Natural killer cell treated with Interleukin-12 subunit alpha and Interleukin-12 subunit beta and Interleukin-15 and Interleukin-18, amount 100 ng/mL, for 72 hours (primary cell): ENCODE results near the gene MAGEB3. TPM values are rescaled to one million over a fixed set of nuclear protein-coding genes. Genes with fewer than 3 reads are reported as not detected.
"Not testable (repeated sequence)": the region's sequence is repeated elsewhere in the genome, so short reads cannot be mapped to it uniquely, and the experiment has no call there.

Experiments
- ATAC-seq, 2 donors: fragments of 150-1000 bp; cut with Tn5 transposase in 1 of 2; sonication (Bioruptor Pico), chemical (Tn5 transposase) in 1 of 2; 2 replicates each; pipeline ENCODE4 v1.10.0; 2021
- DNase-seq: peaks from one replicate; pipeline ENCODE4 v3.0.0; 2022; ENCODE audit warnings: low spot score
- H3K27ac Mint-ChIP-seq, 2 donors: 1 replicate in 1 of 2; 2 replicates in 1 of 2; pipeline ENCODE4 v1.8.0; 2022; ENCODE audit warnings: mixed read lengths in 2 of 2, mild to moderate bottlenecking in 1 of 2, moderate library complexity in 1 of 2
- H3K27me3 Mint-ChIP-seq, 2 donors: 1 replicate in 1 of 2; 2 replicates in 1 of 2; pipeline ENCODE4 v1.8.0; 2022; ENCODE audit warnings: mixed read lengths in 2 of 2
- H3K36me3 Mint-ChIP-seq: one replicate; pipeline ENCODE4 v1.8.0; 2022; ENCODE audit warnings: mixed read lengths
- H3K4me1 Mint-ChIP-seq, 2 donors: 1 replicate in 1 of 2; 2 replicates in 1 of 2; pipeline ENCODE4 v1.8.0; 2022; ENCODE audit warnings: low read depth in 2 of 2, mixed read lengths in 2 of 2, mild to moderate bottlenecking in 1 of 2
- H3K4me3 Mint-ChIP-seq: one replicate; pipeline ENCODE4 v1.8.0; 2022; ENCODE audit warnings: mixed read lengths
- H3K9me3 Mint-ChIP-seq: 2 replicates; pipeline ENCODE4 v1.8.0; 2022; ENCODE audit warnings: mixed read lengths
- total RNA-seq, 2 donors: library from RNA; stranded (reverse); gene quantifications; one replicate each; pipeline ENCODE4 v1.2.3, GENCODE V29; 2022

Gene MAGEB3, protein sequence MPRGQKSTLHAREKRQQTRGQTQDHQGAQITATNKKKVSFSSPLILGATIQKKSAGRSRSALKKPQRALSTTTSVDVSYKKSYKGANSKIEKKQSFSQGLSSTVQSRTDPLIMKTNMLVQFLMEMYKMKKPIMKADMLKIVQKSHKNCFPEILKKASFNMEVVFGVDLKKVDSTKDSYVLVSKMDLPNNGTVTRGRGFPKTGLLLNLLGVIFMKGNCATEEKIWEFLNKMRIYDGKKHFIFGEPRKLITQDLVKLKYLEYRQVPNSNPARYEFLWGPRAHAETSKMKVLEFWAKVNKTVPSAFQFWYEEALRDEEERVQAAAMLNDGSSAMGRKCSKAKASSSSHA
- not detected for total RNA-seq

GRCh38 chrX:30230395-30230794, at the start of gene MAGEB3:
TSS of gene MAGEB3 (plus strand) at chrX:30230657. CDS start at chrX:30235925, 5,268 bp downstream.
- H3K27me3 Mint-ChIP-seq = peaks cover 0 to 5% of the 10 kb centered on the region in 2 donors
- no peaks in the 10 kb centered on the region for H3K9me3 Mint-ChIP-seq
- H3K27ac Mint-ChIP-seq = no peak within 1 kb of the TSS
- ATAC-seq (no peak), DNase-seq (no peak)
- no peak within 1 kb of the TSS for H3K4me3 Mint-ChIP-seq
- H3K36me3 Mint-ChIP-seq = no peaks in the 10 kb centered on the region
- H3K4me1 Mint-ChIP-seq = no peaks in the 10 kb centered on the region

DNA sequence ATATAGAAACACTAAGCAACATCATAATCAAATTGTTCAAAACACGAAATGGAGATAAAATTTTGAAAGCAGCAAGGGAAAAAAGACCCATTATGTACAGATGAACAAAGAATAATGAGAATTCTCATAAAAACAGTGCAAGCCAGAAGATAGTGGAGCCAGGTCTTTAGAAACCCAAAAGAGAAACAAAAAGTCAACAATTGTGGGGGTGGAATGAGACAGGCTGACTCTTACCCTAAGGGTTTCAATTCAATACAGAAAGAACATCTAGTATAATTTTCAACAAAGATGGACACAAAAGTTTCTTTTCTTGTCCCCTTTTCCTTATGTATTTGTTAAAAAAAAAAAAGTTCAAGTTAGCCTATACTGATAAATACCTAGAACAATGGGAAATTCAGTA, 49.1 kb upstream of the MAGEB3 start:
- peaks cover 7% of the 10 kb centered on the region for H3K9me3 Mint-ChIP-seq
- DNase-seq (no peak), ATAC-seq (no peak)
- H3K27me3 Mint-ChIP-seq = peaks cover 0 to 7% of the 10 kb centered on the region in 2 donors
- H3K4me1 Mint-ChIP-seq = no peaks in the 10 kb centered on the region
- H3K36me3 Mint-ChIP-seq = no peaks in the 10 kb centered on the region
- no peak overlapping the region for H3K4me3 Mint-ChIP-seq
- no peak overlapping the region for H3K27ac Mint-ChIP-seq

DNA sequence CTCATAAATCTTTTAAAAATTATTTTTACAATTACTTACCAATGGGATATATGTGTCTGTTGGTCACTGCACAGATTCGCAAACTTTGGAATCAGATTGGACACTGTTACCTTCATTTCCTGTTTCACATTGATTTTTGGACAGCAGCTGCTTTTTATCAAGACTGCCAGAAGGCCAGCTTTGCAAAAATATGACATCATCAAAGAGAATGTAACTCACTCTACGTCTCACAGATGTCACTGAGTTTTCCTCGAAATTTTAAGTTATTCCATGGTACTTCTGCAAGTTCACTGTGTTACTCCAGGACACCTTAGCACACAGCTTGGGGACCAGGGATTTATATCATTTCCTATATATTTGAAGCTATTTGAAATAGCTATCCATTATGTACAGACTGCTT, 46.9 kb upstream of the MAGEB3 start:
- H3K9me3 Mint-ChIP-seq = peaks cover 6% of the 10 kb centered on the region
- no peak overlapping the region for H3K27ac Mint-ChIP-seq
- DNase-seq (no peak), ATAC-seq (no peak)
- no peaks in the 10 kb centered on the region for H3K36me3 Mint-ChIP-seq
- H3K27me3 Mint-ChIP-seq = peaks cover 0 to 6% of the 10 kb centered on the region in 2 donors
- H3K4me3 Mint-ChIP-seq = no peak overlapping the region
- no peaks in the 10 kb centered on the region for H3K4me1 Mint-ChIP-seq

GRCh38 chrX:30190426-30190825, 40.0 kb upstream of the MAGEB3 start:
- DNase-seq (no peak), ATAC-seq (no peak)
- no peak overlapping the region for H3K4me3 Mint-ChIP-seq
- no peaks in the 10 kb centered on the region for H3K4me1 Mint-ChIP-seq
- peaks cover 0 to 8% of the 10 kb centered on the region in 2 donors for H3K27me3 Mint-ChIP-seq
- H3K27ac Mint-ChIP-seq = no peak overlapping the region
- H3K36me3 Mint-ChIP-seq = no peaks in the 10 kb centered on the region
- peaks cover 4% of the 10 kb centered on the region for H3K9me3 Mint-ChIP-seq

DNA sequence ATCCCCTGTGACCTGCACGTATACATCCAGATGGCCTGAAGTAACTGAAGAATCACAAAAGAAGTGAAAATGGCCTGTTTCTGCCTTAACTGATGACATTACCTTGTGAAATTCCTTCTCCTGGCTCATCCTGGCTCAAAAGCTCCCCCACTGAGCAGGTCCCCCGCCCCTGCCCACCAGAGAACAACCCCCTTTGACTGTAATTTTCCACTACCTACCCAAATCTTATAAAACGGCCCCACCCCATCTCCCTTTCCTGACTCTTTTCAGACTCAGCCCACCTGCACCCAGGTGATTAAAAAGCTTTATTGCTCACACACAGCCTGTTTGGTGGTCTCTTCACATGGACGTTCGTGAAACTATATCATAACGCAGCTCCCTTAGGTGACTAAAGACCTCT, 36.5 kb upstream of the MAGEB3 start:
- not testable (repeated sequence) for H3K9me3 Mint-ChIP-seq, H3K4me1 Mint-ChIP-seq, H3K27me3 Mint-ChIP-seq, H3K4me3 Mint-ChIP-seq, ATAC-seq, DNase-seq, H3K27ac Mint-ChIP-seq, H3K36me3 Mint-ChIP-seq

- H3K27ac Mint-ChIP-seq = no peak overlapping the region
- peaks cover 4% of the 10 kb centered on the region for H3K9me3 Mint-ChIP-seq
- no peaks in the 10 kb centered on the region for H3K36me3 Mint-ChIP-seq
- no peak for ATAC-seq
- no peaks in the 10 kb centered on the region for H3K4me1 Mint-ChIP-seq
- peaks cover 0 to 8% of the 10 kb centered on the region in 2 donors for H3K27me3 Mint-ChIP-seq
- no peak overlapping the region for H3K4me3 Mint-ChIP-seq
- DNase-seq = no peak
These were observed 34.1 kb upstream of the MAGEB3 start for GRCh38 chrX:30196322-30196721.

DNA sequence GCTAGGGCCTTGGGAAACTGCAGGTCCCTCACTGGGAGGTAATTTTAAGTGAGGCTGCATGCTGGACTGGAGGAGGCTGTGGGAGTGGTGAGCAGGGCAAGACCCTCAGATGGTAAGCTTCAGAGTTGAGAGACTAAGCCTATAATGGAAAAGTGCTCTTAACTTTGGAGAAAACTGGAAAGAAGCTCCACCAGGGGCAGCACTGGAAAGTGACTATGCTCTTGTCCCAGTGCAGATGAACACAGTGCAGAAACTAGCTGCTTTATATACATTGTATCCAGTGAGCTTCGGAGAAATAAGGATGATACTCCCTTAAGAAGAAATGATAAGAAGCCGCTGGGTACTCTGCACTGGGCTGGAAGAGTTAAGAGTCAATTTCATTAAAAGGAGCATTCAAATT, 18.3 kb upstream of the MAGEB3 start:
- no peaks in the 10 kb centered on the region for H3K27me3 Mint-ChIP-seq
- H3K27ac Mint-ChIP-seq = no peak overlapping the region
- no peaks in the 10 kb centered on the region for H3K4me1 Mint-ChIP-seq
- DNase-seq (no peak), ATAC-seq (no peak)
- no peaks in the 10 kb centered on the region for H3K36me3 Mint-ChIP-seq
- H3K4me3 Mint-ChIP-seq = no peak overlapping the region
- peaks cover 8% of the 10 kb centered on the region for H3K9me3 Mint-ChIP-seq

DNA sequence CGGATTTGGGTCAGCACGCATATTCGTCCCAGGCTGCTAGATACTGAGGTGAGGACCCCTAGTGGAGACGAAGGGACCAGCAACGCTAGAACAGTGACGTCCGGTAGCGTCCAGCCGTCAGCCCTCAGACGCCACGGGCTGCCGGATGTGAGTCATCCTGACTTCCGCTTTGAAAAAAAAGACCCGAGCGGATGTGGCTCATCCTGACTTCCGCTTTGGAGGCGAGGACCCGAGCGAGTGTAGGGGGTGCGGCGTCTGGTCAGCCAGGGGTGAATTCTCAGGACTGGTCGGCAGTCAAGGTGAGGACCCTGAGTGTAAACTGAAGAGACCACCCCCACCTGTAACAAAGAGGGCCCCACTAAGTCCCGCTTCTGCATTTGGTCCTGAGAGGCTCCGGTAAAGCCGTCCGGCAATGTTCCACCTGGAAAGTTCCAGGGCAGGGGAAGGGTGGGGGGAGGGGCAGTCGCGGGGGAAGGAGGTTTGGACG, 15.1 kb upstream of the MAGEB3 start, which contains the start of gene MAGEB2:
Gene MAGEB2, plus strand, starts transcription at position 207 of the 487 bp plus-strand sequence. CDS start 3,018 bp downstream, outside the sequence.
- H3K27me3 Mint-ChIP-seq = no peaks in the 10 kb centered on the region
- no peaks in the 10 kb centered on the region for H3K36me3 Mint-ChIP-seq
- ATAC-seq = no peak
- H3K4me3 Mint-ChIP-seq = no peak within 1 kb of the TSS
- no peaks in the 10 kb centered on the region for H3K4me1 Mint-ChIP-seq
- DNase-seq = no peak
- H3K9me3 Mint-ChIP-seq = peaks cover 4% of the 10 kb centered on the region
- H3K27ac Mint-ChIP-seq = no peak within 1 kb of the TSS

- DNase-seq (no peak), ATAC-seq (no peak)
- no peaks in the 10 kb centered on the region for H3K9me3 Mint-ChIP-seq
- no peaks in the 10 kb centered on the region for H3K36me3 Mint-ChIP-seq
- no peaks in the 10 kb centered on the region for H3K27me3 Mint-ChIP-seq
- H3K27ac Mint-ChIP-seq = no peak overlapping the region
- H3K4me1 Mint-ChIP-seq = no peaks in the 10 kb centered on the region
- no peak overlapping the region for H3K4me3 Mint-ChIP-seq
These were observed 13.0 kb upstream of the MAGEB3 start for GRCh38 chrX:30217465-30217864.

DNA sequence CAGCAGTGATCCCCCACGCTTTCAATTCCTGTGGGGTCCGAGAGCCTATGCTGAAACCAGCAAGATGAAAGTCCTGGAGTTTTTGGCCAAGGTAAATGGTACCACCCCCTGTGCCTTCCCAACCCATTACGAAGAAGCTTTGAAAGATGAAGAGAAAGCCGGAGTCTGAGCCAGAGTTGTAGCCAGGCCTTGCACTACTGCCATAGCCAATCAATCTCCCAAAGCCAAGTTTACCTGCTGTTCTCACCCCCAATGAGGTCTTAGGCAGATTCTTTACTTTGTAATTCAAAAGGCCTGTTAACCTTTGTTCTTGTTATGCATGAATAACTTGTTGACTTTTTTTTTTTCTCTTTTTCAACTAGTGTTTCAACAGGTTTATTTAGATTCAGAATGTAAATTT, 11.1 kb upstream of the MAGEB3 start:
- H3K4me1 Mint-ChIP-seq = no peaks in the 10 kb centered on the region
- no peaks in the 10 kb centered on the region for H3K36me3 Mint-ChIP-seq
- no peaks in the 10 kb centered on the region for H3K27me3 Mint-ChIP-seq
- ATAC-seq = no peak
- H3K27ac Mint-ChIP-seq = no peak overlapping the region
- H3K9me3 Mint-ChIP-seq = no peaks in the 10 kb centered on the region
- H3K4me3 Mint-ChIP-seq = no peak overlapping the region
- DNase-seq = no peak

- Mint-ChIP-seq H3K4me3 (no peak overlapping the region), H3K27me3 (no peaks in the 10 kb centered on the region), H3K27ac (no peak overlapping the region), H3K4me1 (no peaks in the 10 kb centered on the region), H3K9me3 (no peaks in the 10 kb centered on the region), H3K36me3 (no peaks in the 10 kb centered on the region)
- ATAC-seq (no peak), DNase-seq (no peak)
These were observed 9.8 kb upstream of the MAGEB3 start for GRCh38 chrX:30220661-30221060.

GRCh38 chrX:30224536-30224935, 5.9 kb upstream of the MAGEB3 start:
- no peak overlapping the region for H3K27ac Mint-ChIP-seq
- H3K27me3 Mint-ChIP-seq = peaks cover 0 to 5% of the 10 kb centered on the region in 2 donors
- no peaks in the 10 kb centered on the region for H3K36me3 Mint-ChIP-seq
- no peaks in the 10 kb centered on the region for H3K4me1 Mint-ChIP-seq
- ATAC-seq (no peak), DNase-seq (no peak)
- H3K9me3 Mint-ChIP-seq = no peaks in the 10 kb centered on the region
- H3K4me3 Mint-ChIP-seq = no peak overlapping the region

- no peak overlapping the region for H3K27ac Mint-ChIP-seq
- H3K4me3 Mint-ChIP-seq = no peak overlapping the region
- no peak for DNase-seq
These were observed 1.9 kb upstream of the MAGEB3 start for GRCh38 chrX:30228526-30228925.

DNA sequence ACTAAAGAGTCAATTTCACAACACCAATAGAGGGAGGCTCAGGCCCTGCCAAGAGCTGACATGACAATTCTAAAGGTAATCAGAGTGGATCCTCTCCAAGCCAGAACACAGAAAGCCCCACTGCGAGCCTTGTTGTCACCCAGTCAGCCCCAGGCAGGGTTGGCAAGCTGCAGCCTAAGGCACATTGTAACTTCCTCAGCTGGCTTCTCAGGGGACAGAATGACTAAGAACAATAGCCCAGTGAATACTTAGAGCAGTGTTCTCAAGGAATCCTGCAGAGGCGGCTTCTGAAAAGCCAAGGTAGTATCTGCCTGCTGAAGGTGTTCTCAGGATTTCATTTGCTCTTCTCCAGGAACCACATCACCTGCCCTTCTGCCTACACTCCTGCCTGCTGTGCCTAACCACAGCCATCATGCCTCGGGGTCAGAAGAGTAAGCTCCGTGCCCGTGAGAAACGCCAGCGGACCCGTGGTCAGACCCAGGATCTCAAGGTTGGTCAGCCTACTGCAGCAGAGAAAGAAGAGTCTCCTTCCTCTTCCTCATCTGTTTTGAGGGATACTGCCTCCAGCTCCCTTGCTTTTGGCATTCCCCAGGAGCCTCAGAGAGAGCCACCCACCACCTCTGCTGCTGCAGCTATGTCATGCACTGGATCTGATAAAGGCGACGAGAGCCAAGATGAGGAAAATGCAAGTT, 11.4 kb downstream of the MAGEB3 start, which contains the start of gene MAGEB4:
Gene MAGEB4, plus strand, starts transcription at position 277 of the 692 bp plus-strand sequence. Its CDS starts 136 bp downstream, at position 413.
- DNase-seq (no peak), ATAC-seq (no peak)
- no peaks in the 10 kb centered on the region for H3K36me3 Mint-ChIP-seq
- H3K4me1 Mint-ChIP-seq = no peaks in the 10 kb centered on the region
- no peaks in the 10 kb centered on the region for H3K9me3 Mint-ChIP-seq
- no peaks in the 10 kb centered on the region for H3K27me3 Mint-ChIP-seq
- H3K4me3 Mint-ChIP-seq = no peak within 1 kb of the TSS
- no peak within 1 kb of the TSS for H3K27ac Mint-ChIP-seq

More at GRCh38 chrX:30228526-30228925, 1.9 kb upstream of the MAGEB3 start:
- Mint-ChIP-seq H3K9me3 (no peaks in the 10 kb centered on the region), H3K36me3 (no peaks in the 10 kb centered on the region), H3K4me1 (no peaks in the 10 kb centered on the region), H3K27me3 (peaks cover 0 to 5% of the 10 kb centered on the region in 2 donors)
- no peak for ATAC-seq
